CD4-positive, alpha-beta T cell treated with Interleukin-17A for 4 hours (primary cell): Measurements from ENCODE around the gene EVC2.

Experiments used
- DNase-seq: peaks from one replicate; pipeline ENCODE4 v3.0.0-alpha.2; 2020; ENCODE audit warnings: mixed read lengths

The EVC2 gene

GRCh38 chr4:5710065-5710960, 2.0 kb upstream of the EVC2 start:
- DNase-seq: no peak

GRCh38 chr4:5709207-5709575, 832 bp upstream of the EVC2 start:
- DNase-seq: no peak

- peak; percentile 24 for DNase-seq
Measured at GRCh38 chr4:5707778-5708448, 446 bp downstream of the EVC2 start.

GRCh38 chr4:5707366-5707765, 993 bp downstream of the EVC2 start:
- DNase-seq: no peak

- DNase-seq: no peak
Measured at GRCh38 chr4:5706486-5707290, 1.7 kb downstream of the EVC2 start.

- no peak for DNase-seq
Measured at GRCh38 chr4:5705647-5706320, 2.6 kb downstream of the EVC2 start.

- DNase-seq: no peak
Measured at GRCh38 chr4:5704276-5704675, 4.1 kb downstream of the EVC2 start.

GRCh38 chr4:5703831-5704230, 4.5 kb downstream of the EVC2 start:
- DNase-seq: no peak

- DNase-seq: no peak
Measured at GRCh38 chr4:5701971-5702370, 6.4 kb downstream of the EVC2 start.

GRCh38 chr4:5700459-5700858, 7.9 kb downstream of the EVC2 start:
- DNase-seq: no peak

GRCh38 chr4:5696341-5696740, 12.0 kb downstream of the EVC2 start:
- no peak for DNase-seq

- DNase-seq: no peak
Measured at GRCh38 chr4:5693871-5694270, 14.5 kb downstream of the EVC2 start.

- no peak for DNase-seq
Measured at GRCh38 chr4:5691491-5692132, 16.7 kb downstream of the EVC2 start.

GRCh38 chr4:5689065-5689464, 19.3 kb downstream of the EVC2 start:
- no peak for DNase-seq

- DNase-seq: no peak
Measured at GRCh38 chr4:5686338-5686737, 22.0 kb downstream of the EVC2 start.

GRCh38 chr4:5685296-5685695, 23.1 kb downstream of the EVC2 start:
- DNase-seq: no peak

GRCh38 chr4:5683566-5683965, 24.8 kb downstream of the EVC2 start:
- no peak for DNase-seq

GRCh38 chr4:5678977-5679376, 29.4 kb downstream of the EVC2 start:
- DNase-seq: no peak

- DNase-seq: no peak
Measured at GRCh38 chr4:5676763-5677162, 31.6 kb downstream of the EVC2 start.

GRCh38 chr4:5666741-5667140, 41.6 kb downstream of the EVC2 start:
- no peak for DNase-seq

GRCh38 chr4:5664778-5665177, 43.6 kb downstream of the EVC2 start:
- no peak for DNase-seq

GRCh38 chr4:5662555-5662954, 45.8 kb downstream of the EVC2 start:
- no peak for DNase-seq
